Left cardiac atrium (tissue), 4 donors: ENCODE results near the gene RPP14. TPM values are rescaled to one million over a fixed set of nuclear protein-coding genes. Genes with fewer than 3 reads are reported as not detected.
"Not testable (repeated sequence)": the region's sequence is repeated elsewhere in the genome, so short reads cannot be mapped to it uniquely, and the experiment has no call there.

Experiments used
- ATAC-seq, 2 donors: fragments of 200-7000 bp; cut with Tn5 transposase; one replicate each; pipeline ENCODE4 v1.9.1; 2020; ENCODE audit warnings: mild to moderate bottlenecking in 2 of 2, moderate library complexity in 2 of 2
- DNase-seq: peaks from one replicate; pipeline ENCODE4 v3.0.0-alpha.2; 2020
- intact Hi-C, 2 donors: fragments of 100-400 bp; cut with DNase I; formaldehyde crosslinking; loops; one replicate each; pipeline versions ENCODE4 v1.14.1 to v1.15.1; 2022 to 2023
- total RNA-seq, 2 donors: library from RNA; stranded (reverse); fragmentation: NEBNext Ultra II Directional; extraction: Animal tissue kit (Norgen Biotek cat#: 25700); gene quantifications; one replicate each; pipeline ENCODE4 v1.2.1, GENCODE V29; 2021
- donor health status: DM: no; HTN: yes; CAD: no.
- donor health status: DM: no; HTN: yes; CAD: no; lungs with severe emphysema.
- donor health status: DM: yes; HTN: yes; CAD: no.
- donor health status: Dilated cardiomyopathy.

RPP14 gene
- total RNA-seq, 2 donors from 2014 or later, result 19.0 to 24.2 TPM

DNA sequence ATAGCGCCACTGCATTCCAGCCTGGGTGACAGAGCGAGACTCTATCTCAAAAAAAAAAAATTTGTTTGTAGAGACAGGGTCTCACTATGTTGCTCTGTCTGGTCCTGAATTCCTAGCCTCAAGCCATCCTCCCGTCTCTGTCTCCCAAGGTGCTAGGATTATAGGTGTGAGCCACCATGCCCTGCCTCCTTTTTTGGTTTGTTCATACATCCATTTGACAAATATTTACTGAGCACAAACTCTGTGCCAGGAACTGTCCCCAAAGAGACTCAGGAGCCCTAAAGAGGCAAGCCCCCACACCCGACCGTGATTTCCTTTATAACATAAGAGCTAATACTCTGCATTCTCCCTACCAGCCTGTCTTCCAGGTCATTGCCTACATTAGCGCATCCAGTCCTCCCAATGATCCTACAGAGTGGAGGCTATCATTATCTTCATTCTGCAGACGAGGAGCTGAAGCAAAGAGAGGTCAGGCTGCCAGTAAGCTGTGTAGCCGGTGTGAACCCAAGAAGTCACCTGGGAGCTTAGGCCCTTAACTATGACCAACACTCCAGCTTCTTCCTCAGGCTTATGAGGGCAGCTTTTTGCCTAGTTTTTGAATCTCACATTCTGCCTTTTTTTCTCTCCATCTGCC lies 20.3 kb downstream of the RPP14 start:
- intact Hi-C loops, result no loop called here
- ATAC-seq (no peak), DNase-seq (no peak)

DNA sequence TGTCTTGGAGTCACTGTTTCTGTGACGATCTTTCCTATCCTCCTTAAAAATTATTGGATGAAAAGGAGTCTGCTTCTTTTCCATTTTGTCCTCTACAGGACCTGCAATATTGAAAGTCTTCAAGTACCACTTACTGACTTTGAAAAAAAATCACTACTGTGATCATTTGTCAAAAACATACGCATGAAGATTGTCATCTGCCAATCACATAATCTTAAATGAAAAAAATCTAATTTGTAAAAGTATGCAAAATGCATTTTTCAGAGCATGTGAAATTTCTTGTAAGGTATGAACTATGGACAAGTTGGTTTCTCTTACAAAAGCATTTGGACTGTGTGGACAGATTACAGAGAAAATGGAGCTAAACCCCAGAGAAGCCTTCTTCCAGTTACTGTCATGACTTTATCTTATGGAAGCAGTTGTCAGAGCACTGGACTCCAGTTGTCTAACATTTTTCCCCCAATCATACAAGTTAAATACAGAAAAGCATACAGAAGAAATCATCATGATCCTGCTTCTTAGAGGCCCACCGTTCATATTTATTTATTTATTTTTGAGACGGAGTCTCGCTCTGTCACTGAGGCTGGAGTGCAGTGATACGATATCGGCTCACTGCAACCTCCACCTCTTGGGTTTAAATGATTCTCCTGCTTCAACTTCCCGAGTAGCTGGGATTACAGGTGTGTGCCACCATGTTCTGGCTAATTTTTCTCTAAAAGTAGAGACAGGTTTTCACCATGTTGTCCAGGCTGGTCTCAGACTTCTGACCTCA lies 23.3 kb downstream of the RPP14 start:
- no peak for DNase-seq
- ATAC-seq, result no peak
- intact Hi-C loops, result no loop called here

DNA sequence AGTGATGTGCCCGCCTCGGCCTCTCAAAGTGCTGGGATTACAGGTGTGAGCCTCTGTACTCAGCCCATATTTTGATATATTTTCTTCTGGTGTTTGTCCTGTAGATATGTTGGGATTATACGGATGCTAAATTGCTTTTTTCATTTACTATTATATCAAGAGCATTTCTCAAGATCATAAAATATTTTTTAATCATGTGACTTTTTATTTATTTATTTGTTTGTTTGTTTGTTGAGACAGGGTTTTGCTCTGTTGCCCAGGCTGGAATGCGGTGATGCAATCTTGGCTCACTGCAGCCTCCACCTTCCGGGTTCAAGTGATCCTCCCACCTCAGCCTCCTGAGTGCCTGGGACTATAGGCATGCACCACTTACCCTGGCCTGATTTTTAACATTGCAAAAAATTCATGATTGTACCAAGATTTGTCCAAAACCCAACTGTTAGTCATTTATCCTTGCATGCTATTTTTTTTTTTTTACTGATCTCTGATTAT lies 23.9 kb downstream of the RPP14 start:
- ATAC-seq (no peak), DNase-seq (no peak)
- intact Hi-C loops, result loop anchor here (5.0 kb wide), 3 partner anchors 67 to 162 kb away; partner anchors contain the start of gene KCTD6 (in 1 of the 2)

DNA sequence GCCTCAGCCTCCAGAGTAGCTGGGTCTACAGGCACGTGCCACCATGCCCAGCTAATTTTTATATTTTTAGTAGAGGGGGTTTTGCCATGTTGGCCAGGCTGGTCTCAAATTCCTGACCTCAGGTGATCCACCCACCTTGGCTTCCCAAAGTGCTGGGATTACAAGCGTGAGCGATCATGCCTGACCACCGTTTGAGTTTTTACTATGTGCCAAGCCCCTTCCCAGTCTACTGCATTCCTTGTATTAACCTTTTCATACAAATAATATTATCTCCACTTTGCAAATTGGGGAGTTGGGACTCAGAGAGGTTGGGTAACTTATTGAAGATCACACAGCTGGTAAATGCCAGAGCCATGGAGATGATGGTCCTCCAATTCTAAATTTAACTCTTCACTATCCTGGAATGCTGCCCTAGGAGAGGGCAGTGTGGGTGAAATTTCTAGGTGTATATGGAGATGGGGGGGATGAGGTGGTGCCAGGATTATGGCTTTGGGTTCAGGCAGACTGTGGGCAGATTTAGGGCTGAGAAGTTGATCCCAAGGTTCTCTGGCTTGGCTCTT lies 25.6 kb downstream of the RPP14 start:
- no peak for ATAC-seq
- no peak for DNase-seq
- intact Hi-C loops, result loop anchor here (5.0 kb wide), 3 partner anchors 66 to 161 kb away; partner anchors contain the start of gene KCTD6 (in 1 of the 2)

DNA sequence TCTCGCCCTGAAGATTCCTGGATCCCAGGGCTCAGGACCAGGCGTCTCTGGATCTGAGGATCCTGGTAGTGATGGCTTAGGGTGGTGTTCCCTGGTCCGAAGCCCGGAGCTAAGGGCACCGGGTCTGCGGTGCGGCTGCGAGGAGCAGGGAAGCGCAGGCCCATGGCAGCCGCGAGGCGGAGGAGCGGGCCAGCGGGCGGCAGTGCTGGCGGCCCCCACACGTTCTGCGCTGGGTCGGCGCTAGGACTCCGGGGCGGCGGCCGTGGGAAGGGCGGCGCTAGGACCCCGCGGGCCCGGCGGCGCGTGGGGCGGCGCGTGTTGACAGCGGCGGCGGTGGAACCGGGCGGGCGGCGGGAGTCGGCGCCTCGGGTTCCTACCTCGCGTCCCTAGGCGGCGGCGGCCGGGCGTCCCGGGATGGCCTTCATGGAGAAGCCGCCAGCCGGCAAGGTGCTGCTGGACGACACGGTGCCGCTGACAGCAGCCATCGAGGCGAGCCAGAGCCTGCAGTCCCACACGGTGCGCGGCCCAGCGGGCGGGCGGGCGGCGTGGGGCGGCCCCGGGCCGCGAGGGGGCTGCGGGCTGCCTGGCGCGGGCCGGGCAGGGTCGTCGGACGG lies 26.6 kb downstream of the RPP14 start, which contains the start of gene PXK:
Gene PXK, plus strand, starts transcription at position 318 of the 614 bp plus-strand sequence. Its CDS starts 97 bp downstream, at position 415.
- DNase-seq (peak; percentile 86), ATAC-seq (peak; percentile 96 to 97)
- intact Hi-C loops, result loop anchor here (5.0 kb wide), 3 partner anchors 65 to 160 kb away; partner anchors contain the start of gene KCTD6 (in 1 of the 2)

DNA sequence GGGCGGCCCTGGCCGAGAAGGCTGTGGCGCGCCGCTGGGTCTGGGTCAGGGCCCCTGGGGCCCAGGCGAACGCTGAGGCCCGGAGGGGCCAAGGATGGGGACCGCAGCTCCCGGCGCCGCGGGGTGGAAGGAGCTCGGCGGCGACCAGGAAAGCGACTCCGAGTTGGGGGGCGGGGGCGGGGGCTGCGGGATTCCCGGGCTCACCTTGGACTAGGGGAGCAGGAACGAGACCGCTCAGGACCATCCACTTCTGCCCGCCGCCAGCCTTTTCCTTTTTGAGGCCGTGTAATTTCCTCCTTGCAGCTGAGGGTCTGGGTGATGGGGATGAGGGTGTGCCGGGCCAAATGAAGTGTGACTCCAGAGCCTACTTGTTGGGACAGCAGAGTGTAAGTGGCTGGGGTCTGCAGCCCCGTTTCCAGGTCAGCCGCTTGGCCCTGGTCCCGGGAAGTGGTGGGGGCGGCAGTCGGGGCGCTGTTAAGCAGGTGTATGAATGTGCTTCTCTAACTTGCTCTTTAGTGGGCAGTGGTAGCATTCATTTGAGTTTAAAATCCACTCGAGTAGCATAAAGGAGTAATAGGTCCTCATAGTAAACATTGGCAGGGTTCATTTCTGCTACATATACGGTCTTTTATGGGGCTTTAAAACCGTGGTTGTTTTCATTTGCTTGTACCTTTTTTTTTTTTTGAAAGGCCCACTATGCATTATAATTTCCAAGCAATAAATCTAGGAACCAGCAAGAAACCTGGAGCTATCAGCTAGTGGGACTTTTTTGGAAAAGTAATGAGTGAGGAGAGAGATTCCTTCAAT lies 27.4 kb downstream of the RPP14 start:
- DNase-seq (peak; percentile 29), ATAC-seq (peak; percentile 1 to 28)
- intact Hi-C loops, result loop anchor here (5.0 kb wide), 3 partner anchors 64 to 159 kb away; partner anchors contain the start of gene KCTD6 (in 1 of the 2)

DNA sequence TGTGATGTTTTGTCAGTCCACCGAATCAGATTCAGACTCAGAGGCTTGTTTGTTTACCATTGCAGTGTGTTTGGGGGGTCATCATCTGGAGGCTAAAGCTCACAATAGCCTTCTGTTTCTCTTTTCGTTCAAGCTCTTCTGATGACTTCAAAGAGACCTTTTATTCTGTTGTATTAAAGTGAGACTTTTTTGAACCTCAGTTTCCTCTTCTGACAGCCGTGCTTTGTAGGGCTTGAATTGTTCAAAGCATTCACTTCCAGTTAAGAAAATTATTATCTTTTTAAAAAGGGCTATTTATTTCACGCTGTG lies 27.9 kb downstream of the RPP14 start:
- ATAC-seq, result no peak
- intact Hi-C loops, result loop anchor here (5.0 kb wide), 3 partner anchors 63 to 158 kb away; partner anchors contain the start of gene KCTD6 (in 1 of the 2)
- DNase-seq, result no peak

DNA sequence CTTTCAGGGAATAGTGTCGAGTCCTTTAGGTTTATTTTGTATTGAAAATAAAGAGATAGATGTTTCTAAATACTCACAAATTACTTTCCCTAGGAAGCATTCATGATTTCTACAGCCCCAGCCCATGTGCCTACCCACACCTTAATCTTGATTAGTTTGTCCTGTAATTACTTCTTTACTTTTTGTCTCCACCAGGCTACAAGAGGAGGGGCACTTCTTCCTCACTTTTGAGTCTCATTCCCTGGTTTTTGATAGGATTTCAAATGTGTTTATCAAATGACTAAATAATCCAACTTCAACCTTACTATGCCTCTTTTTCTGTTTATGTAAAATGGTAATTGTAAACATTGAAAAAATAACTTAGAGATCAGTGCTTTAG lies 28.4 kb downstream of the RPP14 start:
- ATAC-seq (no peak), DNase-seq (no peak)
- intact Hi-C loops, result loop anchor here (5.0 kb wide), 3 partner anchors 63 to 158 kb away; partner anchors contain the start of gene KCTD6 (in 1 of the 2)

DNA sequence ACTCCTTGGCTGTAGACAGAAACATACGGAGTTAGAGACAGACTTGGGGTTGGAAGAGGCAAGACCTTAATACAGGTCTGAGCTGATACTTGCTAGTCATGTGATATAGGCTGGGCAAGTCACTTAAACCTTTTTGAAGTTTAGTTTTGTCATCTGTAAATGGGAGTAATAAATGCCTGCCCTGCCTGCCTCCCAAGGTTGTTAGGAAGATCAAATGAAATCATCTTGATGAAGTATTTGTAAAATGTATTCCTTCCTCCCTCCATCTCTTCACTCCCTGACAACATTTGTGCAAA lies 29.6 kb downstream of the RPP14 start:
- ATAC-seq, result peak in 1 of 2 donors; percentile 6
- intact Hi-C loops, result no loop called here
- DNase-seq, result no peak

DNA sequence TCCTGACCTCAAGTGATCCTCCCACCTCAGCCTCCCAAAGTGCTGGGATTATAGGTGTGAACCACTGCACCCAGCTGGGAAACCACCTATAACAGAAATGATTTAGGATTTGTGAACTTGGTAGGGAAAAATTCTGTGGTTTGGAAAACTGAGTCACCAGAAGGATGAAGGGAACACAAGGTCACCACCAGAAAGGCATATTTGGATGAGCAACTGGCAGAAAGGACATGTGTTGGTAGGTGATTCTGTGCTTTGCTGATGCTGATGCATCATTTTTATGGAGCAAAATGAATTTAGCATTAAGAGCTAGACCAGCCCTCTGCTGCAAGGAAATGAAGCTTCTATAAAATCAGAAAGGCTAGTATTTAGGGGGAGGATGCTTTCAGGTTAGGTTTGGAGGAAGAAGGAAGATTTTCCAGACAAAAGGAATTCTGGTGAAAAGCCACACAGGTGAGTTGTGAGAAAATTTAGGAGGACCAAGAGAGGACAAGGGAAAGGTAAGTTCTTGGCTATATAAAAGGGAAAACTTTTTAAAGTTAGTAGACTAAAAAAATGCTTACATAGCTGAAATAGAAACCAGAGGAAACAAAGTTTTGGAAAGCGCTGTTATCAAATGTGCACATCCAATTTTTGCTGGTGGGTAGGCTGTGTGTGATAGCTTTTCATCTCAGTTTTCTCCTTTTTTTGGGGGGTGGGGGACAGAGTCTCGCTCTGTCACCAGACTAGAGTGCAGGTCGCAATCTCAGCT lies 30.3 kb downstream of the RPP14 start:
- DNase-seq (no peak), ATAC-seq (no peak)
- intact Hi-C loops, result no loop called here

DNA sequence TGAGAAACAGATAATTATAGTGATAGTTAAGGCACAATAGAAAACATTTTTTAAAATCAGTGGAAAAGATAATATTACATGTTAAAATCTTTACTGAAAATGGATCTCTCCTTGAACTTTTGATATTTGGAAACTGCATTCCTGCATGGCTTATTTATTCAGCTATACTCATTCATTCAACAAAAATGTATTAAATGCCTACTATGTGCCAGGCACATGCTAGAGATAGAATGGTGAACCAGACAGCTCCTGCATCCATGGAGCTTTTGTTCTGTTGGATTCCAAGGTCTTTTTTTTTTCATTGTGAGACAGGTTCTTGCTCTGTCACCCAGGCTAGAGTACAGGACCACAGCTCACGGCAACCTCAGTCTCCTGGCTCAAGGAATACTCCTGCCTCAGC lies 31.1 kb downstream of the RPP14 start:
- DNase-seq, result no peak
- ATAC-seq, result no peak
- intact Hi-C loops, result no loop called here

DNA sequence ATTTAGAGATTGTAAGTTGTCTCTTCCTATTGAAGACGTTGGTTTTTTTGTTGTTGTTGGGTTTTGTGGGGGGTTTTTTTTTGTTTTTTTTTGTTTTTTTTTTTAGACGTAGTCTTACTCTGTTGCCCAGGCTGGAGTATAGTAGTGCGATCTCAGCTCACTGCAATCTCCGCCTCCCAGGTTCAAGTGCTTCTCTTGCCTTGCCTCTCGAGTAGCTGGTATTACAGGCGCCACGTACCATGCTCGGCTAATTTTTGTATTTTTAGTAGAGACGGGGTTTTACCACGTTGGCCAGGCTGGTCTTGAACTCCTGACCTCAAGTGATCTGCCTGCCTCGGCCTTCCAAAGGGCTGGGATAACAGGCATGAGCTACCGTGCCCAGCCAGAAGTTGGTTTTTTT lies 33.1 kb downstream of the RPP14 start:
- DNase-seq, intact Hi-C loops, ATAC-seq: not testable (repeated sequence)

DNA sequence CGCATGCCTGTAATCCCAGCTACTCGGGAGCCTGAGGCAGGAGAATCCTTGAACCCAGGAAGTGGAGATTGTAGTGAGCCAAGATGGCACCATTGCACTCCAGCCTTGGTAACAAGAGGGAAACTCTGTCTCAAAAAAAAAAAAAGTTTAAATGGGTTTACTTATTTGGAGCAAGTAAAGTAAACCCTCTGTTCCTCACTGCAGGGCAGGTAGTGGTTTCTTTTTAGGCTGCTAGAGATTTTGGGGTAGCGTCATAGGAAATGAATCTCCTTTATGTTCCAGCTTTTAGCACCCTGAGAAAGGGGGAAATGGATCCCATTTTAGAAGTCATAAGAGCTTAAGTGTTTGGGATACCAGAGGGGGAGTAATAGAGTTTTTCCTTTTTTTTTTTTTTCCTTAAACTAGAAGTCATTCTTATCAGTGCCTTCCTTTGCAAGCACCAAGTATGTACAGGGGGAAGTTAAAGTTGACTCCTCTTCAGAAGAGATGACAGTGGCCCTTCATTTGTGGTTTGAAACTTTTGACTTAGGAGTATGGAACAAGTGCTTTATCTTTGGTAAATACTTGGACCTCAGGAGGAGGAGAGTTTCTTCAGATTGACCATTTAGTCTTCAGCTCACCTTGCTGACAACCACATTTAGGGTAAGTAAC lies 34.7 kb downstream of the RPP14 start:
- ATAC-seq (no peak), DNase-seq (no peak)
- intact Hi-C loops, result no loop called here

DNA sequence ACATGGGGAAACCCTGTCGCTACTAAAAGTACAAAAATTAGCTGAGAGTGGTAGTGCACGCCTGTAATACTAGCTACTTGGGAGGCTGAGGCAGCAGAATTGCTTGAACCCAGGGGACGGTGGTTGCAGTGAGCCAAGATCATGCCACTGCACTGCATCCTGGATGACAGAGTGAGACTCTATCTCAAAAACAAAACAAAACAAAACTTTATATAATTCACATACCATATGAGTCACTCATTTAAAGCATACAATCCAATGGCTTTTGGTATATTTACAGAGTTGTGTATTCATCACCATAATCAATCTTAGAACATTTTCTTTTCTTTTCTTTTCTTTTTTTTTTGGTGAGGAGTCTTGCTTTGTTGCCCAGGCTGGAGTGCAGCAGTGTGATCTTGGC lies 35.3 kb downstream of the RPP14 start:
- intact Hi-C loops, result no loop called here
- DNase-seq (no peak), ATAC-seq (no peak)

DNA sequence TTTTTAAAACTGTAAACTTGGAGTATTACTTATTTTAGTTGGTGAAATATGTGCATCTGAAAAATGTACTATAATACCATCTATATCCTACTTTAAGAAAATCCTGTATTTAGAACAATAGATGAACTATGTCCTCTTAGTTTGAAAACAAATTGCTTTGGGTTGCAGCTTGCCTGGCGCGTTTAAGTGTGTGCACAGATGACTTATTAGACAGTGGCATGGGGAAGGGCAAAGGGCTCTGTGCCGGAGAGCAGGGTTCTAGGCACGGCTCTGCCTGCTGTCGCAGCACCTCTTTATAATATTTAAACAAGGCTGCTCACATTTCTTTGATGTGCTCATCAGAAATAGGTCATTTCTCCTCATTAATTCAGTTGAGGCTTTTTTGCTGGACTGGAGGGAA lies 36.6 kb downstream of the RPP14 start:
- DNase-seq, result no peak
- intact Hi-C loops, result no loop called here
- ATAC-seq, result no peak

DNA sequence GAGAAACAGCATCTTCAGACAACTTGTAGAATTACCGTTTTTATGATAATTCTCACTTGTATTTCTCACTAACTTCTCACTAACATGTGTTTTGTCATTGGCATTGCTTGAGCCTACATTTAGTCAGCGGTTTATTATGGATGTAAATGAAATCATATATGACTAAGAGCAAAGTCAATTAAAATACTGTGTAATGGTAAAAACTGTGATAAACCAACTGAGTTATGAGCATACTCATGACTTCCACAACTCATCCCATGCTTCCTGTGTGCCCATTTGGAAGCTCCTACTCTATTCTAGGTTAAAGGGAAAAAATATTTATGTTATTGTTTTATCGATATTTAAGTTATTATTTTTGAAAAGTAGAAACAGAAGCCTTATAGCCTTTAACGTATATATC lies 39.4 kb downstream of the RPP14 start:
- DNase-seq, result no peak
- no peak for ATAC-seq
- intact Hi-C loops, result no loop called here

DNA sequence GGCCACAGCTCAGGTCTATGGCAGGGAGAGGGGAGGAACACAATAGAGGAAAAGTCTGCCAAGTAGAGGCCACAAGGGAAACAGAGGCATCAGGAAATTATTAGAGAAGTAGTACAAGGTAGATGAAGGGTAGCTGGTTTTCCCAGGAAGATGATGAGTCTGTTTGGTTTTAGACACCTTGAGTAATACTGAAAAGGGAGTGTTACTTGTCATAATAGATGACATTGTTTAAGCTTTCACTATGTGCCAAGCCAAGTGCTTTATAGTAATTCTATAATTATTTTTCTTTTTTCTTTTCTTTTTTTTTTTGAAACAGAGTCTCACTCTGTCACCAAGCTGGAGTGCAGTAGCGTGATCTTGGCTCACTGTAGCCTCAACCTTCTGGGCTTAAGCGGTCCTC lies 40.3 kb downstream of the RPP14 start:
- intact Hi-C loops, result no loop called here
- DNase-seq (no peak), ATAC-seq (no peak)

DNA sequence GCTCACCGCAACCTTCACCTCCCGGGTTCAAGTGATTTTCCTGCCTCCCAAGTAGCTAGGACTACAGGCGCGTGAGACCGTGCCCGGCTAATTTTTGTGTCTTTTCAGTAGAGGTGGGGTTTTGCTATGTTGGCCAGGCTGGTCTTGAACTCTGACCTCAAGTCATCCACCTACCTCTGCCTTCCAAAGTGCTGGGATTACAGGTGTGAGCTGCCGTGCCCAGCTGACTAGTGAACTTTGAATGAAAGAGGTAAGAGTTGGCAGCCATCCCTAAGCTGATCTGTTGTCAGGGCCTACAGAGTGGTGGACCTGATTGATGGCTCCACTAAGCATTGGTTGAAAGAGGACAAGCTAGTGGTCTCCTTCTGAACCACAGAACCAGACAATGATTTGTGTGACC lies 41.9 kb downstream of the RPP14 start:
- intact Hi-C loops, result no loop called here
- ATAC-seq, result no peak
- no peak for DNase-seq
